Measurements from ENCODE around the gene TNNI2.

GRCh38 chr11:1838077-1838425, 730 bp upstream of the TNNI2 start:
- TF ChIP-seq POLR2A (IDR thresholded peaks at IDR 0.05; ENCODE audit: low read depth, low read length): no peak
- no peak for TF ChIP-seq POLR2AphosphoS5 (IDR thresholded peaks at IDR 0.05; ENCODE audit: low read depth, low read length)
- TF ChIP-seq TAF1 (IDR thresholded peaks at IDR 0.05; ENCODE audit: borderline replicate concordance, low read depth, low read length): no peak
